Measurements from ENCODE around the gene KAZN. TPM values are rescaled to one million over a fixed set of nuclear protein-coding genes. Genes with fewer than 3 reads are reported as not detected.

Gene KAZN
- total and polyA plus RNA-seq, 2 of the 8 experiments (the other 6 are each of a cell fraction or from before 2014, with no cell fraction given), result 3.7 to 11.8 TPM

DNA sequence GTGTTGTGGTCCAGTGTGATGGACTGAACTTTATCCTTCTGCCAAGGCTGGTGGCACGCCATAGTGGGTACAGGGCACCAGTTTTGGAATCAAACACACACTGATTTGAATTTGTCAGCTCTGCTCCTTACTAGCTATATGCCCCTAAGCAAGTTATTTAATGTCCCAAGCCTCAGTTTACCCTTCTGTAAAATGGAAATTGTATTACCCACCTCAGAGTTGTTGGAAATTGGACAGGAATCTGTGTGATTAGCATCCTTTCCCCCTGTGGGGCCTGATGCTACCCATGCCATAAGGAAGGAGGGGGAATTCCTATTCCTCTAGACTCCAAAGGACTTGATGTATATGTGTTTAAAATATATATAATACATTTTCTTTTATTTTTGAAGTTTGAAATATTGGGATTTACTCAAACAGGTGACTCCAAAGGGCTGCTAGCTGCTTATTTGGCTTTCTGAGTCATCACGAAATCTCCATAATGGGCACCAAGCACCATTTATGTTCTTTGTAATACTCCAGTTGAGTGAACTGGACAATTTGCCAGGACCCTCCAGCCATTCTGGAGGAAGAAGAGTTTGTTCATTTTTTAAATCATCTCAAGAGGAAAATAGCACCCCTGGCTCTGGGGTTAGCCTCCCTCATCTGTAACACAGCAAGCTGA, 330.5 kb downstream of the KAZN start (continued):
- TF ChIP-seq, protein P1, sequence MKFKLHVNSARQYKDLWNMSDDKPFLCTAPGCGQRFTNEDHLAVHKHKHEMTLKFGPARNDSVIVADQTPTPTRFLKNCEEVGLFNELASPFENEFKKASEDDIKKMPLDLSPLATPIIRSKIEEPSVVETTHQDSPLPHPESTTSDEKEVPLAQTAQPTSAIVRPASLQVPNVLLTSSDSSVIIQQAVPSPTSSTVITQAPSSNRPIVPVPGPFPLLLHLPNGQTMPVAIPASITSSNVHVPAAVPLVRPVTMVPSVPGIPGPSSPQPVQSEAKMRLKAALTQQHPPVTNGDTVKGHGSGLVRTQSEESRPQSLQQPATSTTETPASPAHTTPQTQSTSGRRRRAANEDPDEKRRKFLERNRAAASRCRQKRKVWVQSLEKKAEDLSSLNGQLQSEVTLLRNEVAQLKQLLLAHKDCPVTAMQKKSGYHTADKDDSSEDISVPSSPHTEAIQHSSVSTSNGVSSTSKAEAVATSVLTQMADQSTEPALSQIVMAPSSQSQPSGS (IDR thresholded peaks at IDR 0.05; ENCODE audit: low read length), result no peak
- TF ChIP-seq CBX5 (IDR thresholded peaks at IDR 0.05; ENCODE audit: low read depth, low read length), result no peak
